GM19238 (cell line): ENCODE measurements around the gene LRRC74A.
A peak's percentile ranks its signal among the peaks of the same experiment; 100 is the strongest.

Experiments used
- DNase-seq: peaks from one replicate; pipeline ENCODE4 v3.0.0; 2011; ENCODE audit warnings: low spot score; ENCODE audit not compliant: insufficient read length

LRRC74A gene

DNA sequence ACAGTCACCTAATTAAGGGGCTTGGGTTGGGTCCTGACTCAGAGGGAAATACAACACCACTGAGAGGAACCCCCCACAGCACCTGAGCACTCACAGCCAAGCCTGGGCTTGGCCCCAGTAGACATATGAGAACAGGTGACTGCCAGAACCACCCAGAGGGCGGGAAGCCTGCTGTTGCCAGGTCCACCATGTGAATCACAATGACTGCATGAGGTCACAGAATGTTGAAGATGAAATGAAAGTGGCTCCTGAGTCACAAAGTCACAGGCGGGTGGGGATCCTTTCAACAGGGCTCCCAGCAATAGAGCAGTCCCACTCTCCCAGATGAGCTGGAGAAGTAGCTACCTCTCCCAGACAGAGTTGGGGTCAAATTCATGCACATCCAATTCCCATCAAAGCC, at the start of gene LRRC74A:
Gene LRRC74A, plus strand, starts transcription at position 287 of the 400 bp plus-strand sequence. CDS start 290 bp downstream, outside the sequence.
- DNase-seq = no peak

DNA sequence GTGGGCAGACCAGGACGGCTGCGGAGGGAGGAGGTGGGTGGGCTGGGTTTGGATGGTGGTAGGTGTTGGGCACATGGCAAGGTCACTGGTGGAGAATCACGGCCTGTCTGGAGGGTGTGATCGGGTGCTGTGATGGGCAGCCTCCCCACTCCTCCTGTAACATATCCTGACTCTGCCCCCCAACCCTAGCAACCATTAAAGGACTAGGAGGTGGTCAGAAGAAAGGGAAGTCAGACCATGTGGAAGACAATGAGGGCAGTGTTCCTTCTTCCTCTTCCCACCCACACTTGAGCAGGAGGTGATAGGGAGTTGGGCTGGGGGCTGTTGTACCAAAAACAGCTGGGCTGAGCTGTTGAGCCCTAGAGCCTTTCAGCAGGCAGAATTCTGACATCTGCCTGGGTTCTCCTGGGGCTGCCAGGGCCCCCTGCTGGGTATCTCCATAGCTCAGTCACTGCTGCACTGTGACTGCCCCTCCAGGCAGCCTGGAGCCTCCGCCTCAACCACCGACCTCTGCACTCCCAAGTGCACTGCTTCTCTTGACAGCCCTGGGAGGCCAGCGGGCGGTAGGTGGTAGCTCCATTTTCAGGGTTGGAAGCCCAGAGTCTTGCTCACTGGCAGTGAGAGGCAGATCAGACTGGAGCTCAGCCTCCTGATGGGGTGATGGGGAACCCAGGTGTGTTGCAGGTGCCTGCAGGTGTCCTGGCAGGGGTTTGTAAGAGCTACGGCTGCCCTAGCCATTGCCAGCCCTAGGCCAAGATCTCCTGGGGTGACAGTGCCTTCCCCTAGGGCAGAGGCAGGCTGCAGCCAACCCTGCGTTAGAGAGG, 49.6 kb upstream of the LRRC74A start:
- no peak for DNase-seq

DNA sequence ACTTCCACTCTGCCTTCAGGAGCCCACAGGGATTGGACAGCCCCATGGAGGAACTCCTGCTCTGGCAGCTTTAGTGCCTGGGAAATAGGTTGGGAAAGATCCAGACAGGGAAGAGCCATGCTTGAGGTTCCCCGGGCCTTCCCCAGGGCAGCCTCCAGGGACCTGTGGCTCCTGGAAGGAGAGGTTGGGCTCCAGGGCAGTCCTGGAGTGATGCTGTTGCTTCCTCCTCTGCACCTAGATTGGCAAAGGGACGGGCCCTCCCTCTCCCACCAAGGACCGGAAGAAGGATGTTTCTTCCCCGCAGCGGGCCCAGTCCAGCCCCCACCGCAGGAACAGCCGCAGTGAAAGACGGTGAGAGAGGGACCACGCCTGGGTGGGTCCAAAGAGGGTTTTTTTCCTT, 48.5 kb upstream of the LRRC74A start:
- DNase-seq = no peak

DNA sequence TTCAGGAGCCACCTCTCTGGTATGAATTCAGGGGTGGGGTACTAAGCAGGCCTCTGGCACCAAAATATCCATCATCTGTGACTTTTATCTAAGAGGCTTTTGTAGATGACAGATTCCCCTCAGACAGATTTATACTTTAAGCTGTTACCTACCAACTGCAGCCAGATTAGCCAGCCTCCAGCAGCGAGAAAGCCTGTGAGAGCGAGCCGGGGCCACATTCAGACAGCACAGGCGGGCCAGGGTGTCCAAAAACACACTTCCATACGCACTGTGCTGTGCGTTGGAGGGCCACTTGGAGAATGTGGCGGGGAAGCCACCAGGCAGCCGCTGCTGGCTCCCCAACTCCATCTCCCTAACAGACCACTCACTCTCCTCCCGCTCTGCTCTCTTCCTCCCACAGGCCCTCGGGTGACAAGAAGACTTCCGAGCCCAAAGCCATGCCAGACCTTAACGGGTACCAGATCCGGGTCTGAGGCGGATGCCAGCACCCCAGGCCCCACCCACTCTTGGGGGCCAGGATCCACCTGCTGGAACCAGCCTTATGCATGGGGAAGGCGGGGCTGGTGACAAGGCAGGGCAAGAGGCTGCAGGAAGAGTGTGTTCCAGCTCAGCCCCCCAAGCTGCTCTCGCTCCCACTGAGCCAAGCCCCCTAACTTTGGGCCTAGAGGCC, 47.5 kb upstream of the LRRC74A start:
- DNase-seq = no peak

DNA sequence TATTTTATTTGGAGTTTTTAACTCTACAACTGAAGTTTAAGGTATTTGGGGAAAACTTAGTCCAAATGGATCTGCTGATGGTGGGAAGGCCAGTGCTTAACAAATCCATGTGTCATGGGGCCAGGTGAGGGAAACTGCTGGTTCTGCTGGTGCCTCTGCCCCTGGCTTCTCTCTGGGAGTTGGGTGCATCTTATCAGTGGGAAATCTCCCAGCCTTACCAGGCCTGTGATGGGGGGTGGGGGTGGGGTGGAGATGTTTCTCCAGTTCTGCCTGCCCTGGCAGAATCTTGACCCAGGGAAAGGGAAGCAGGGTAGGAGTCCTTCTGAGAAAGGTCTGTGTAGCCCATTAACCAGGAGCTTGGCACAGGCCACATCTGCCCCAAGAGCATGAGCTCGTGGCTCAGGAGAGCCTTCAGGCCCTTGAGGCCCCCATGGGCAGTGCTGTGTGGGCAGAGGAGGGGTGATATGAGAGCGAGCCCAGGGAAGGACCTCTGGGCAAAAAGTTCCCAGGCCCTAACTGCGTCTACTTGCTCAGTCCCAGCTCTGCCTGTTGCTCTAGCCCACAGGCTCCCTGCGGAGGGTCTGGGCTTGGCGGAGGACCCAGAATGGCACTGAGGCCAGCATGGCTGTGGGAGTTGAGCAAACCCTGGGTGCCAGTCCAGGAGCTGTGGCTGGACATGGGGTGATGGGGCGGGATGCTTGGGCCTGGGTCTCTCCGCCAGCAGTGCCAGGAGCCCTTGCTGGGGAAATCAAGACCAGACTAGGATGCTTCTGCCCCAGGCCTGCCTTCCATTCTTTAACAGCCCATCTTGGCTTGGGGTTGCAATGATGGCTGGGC, 46.8 kb upstream of the LRRC74A start:
- no peak for DNase-seq

DNA sequence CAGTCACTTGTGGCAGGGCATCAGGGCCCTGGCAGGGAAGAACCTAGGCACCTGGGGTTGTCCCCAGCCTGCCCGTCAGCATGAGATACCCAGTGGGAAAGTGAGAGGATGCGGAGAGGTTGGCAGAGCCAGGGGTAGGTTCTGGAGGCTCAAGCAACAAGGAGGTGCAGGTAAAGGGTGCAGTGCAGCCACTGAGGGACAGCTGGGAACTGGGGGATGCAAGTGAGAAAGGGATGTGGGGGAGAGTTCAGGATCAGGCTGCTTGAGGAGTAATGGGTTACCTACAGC, 46.2 kb upstream of the LRRC74A start:
- no peak for DNase-seq

DNA sequence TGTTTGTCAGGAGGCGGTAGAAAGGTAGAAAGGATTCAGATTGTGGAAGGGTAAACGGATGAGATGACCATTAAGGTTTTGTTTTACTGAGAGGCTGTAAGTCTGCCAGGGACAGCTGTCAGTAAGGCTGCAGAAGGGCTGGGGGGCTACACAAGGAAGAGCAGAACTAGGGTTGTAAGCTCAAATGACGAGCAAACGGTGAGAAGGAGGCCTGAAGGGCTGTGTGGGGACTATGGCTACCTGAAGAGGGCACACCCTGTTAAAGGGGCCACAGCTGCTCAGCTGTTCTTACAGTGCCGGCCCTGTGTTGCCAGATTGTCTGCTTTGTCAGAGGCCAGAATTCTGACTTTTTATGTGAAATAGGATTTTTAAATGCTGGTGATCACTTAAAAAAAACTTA, 45.8 kb upstream of the LRRC74A start:
- no peak for DNase-seq

DNA sequence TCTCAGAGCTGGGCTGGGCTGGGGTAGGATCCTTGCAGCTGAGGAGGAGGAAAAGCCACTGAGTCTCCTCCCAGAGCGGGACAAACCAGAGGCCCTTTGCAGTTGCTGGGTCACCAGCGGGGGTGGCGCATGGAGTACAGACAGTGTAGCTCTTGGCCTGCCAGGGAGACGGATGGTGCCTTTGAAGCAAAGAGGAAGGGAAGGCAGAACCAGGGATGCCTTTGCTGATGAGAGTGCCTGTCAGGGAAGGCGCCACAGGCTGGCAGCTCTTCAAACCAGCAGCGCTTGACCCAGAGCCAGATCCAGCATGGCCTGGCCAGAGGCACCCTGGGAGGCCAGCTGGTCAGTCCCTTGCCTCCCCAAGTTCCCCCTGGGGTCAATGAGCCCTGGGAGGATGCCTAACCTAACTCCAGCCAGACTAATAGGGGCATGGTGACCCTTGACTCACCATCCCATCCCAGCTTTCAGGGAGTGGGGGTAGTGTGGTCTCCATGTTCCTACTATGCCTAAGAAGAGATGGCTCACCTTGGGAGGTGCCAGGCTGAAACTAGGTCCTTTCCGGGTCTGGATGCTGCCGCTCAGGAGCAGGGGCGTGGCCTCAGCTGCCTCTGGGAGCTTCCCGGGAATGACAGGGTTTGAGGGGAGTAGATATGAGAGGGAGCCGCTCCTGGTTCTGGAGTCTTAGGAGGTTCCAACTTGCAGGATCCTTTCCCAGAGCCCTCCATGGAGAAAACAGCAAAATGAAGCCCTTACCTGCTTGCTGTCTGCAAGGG, 45.1 kb upstream of the LRRC74A start:
- DNase-seq = no peak

DNA sequence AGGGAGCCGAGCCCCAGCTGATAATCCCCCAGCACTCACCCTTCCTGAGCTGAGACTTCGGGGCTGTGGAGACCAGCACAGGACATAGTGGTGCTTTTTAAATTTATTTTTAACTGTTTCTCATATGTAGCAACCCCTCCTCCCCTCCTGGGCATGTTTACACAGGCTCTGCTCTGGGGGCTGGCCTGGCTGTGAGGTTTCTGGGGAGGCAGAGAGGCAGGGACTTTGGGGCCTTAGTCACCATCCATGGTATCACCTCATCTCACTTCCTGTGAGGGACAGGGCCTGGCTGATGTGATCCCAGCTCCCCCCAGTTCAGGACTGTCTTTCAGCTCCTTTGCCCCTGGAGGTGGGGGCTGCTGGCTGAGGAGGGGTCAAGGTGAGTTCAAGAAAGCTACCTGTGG, 44.6 kb upstream of the LRRC74A start:
- no peak for DNase-seq

DNA sequence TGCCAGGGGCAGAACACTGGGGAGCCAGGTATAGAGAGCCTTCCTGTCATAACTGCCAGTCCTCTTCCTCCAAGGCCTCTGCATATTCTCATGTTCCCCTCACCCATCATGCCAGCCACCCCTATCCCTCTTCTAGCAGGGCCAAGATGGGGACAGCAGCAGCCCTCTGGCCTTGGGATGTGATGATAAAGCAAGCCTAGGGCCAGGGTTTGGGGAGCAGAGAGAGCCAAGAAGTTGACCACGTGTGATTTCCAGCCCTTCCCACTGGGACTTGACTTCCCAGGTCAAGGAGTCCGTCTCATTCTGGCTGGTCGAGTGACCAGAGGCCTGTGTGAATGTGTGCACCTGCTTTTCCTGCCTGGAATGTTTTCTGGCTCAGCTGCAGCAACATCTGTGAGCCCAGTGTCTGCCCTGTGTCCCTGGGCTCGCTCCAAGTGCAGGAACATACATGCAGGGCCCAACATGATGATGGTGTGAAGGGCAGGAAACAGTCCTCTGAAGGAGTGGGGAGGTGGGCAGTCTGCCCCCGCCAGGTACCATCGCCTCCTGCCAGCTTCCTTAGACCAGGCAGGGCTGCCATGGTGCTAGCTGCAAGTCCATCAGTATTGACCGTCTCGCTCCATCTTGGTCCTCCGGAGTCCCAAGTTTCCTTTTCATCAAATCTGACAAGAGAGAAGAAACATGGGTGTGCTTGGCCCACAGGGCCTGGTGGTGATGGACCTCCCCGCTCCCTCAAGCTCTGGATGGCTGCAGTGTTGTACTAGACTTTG, 43.9 kb upstream of the LRRC74A start:
- DNase-seq = no peak

DNA sequence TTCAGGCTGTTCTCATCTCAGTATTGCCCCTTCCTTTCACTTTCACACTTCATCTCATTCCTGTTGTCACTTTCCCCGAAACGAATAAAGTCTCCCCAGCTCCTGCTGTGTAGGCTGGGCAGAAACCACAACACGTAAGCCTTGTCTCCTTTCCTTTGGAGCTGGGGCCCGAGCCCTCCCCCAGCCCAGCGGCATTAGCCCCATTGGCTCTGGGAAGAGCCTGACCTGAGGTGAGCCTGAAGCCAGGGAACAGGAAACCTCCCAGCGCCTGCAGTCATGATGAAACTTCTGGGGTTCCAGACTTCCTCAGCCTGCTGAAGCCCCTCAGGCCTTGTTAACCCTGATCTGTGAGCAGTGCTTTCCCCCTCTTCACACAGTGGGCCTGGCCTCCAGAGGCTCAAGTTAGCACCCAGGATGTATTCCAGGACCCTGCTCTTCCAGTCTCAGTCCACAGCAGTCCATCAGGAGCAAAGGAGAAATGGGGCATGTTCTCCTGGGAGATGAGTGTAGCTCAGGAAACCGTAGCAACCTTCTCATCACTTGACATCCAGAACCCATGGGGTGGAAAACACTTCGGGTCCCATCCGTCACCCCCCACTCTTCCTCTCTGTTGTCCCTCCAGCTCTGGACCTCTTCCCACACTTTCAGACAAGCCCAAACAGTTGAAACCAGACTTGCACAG, 43.2 kb upstream of the LRRC74A start:
- no peak for DNase-seq

DNA sequence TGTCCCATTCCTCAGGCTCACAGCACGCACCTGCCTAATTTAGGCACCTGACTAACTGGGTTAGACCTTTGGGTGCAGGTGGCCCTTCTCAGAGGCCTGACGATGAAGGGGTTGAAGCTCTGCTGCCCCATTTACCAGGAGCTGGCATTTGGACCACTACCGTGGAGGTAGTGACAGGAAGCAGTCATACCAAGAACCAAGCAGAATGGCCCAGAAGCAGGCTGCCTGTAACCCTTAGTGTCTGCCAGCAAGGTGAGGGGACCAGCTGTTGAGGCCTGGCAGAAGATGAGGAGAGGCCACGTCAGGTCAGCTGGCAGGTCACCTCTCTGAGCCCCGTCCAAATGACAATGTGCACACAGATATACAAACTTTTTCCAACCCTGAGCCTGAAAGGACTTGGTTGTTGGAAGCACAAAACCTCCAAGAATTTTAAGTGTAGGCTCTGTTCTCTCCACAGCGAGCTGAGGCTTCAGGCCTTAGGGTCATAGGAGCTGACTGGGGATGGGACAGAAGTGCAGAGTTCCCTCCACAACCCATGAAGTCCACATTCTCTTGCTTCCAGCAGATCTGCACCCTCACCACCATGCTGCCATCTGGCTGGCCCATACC, 41.8 kb upstream of the LRRC74A start:
- DNase-seq = no peak

DNA sequence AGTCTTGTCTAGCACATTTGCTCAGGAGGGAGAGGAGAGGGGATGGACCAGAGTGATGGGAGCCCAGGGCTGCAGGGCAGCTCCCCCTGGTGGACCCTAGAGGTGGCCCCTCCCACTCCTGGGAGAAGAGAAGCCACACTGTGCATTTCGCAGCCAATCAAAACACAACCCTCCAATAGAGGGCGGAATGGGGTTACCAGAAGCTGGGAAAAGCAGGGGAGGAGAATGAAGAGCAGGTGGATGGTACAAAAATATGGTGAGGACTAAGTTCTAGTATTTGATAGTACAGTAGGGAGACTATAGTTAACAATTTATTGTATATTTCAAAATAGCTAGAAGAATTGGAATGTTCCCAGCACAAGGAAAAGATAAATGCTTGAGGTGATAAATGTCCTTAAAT, 41.3 kb upstream of the LRRC74A start:
- peak; percentile 78 for DNase-seq

DNA sequence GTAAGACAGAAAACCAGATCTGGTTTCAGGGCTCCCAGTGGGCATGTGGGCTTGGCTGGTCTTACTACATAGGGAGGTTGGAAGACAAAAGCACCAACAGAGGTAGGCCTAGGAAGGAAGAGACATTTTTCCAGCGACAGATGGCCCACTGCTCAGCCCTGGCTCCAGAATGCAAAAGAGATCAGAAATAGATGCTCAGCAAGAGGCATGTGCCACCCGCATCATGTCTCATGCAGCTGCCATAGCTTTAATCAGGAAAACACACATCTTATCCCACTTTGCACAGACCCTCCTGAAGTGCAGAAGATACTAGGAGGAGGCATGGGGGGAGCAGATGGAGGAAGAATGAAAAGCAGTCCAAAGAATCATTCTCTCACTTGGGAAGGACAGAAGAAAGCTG, 39.6 kb upstream of the LRRC74A start:
- no peak for DNase-seq

DNA sequence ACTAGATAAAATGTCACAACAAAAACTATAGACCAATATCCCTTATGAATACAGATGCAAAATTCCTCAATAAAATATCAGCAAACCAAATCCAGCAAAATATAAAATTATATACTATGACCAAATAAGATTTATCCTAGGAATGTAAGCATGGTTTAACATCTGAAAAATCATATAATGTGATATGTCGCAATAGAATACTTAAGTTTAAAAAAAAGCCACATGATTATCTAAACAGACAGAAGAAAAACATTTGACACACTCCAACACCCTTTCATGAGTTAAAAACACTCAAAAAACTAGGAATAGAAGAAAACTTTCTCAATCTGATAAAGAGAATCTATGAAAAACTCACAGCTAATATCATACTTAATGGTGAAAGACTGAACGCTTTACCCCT, 33.8 kb upstream of the LRRC74A start:
- DNase-seq = no peak

DNA sequence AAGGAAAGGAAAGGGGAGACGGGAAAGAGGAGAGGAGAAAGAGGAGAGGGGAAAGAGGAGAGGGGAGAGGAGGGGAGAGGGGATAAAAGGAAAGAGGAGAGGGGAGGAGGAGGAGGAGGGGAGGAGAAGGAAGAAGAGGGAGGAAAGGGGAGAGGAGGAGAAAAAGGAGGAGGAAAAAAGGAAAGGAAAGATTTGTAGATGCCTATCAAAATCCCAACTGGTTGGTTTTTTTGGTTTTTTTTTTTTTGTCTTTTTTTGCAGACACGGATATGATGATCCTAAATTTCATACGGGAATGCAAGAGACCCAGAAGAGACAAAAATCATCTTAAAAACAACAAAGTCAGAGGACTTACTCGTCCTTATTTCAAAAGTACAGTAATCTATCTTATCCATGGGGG, 32.9 kb upstream of the LRRC74A start:
- no peak for DNase-seq

DNA sequence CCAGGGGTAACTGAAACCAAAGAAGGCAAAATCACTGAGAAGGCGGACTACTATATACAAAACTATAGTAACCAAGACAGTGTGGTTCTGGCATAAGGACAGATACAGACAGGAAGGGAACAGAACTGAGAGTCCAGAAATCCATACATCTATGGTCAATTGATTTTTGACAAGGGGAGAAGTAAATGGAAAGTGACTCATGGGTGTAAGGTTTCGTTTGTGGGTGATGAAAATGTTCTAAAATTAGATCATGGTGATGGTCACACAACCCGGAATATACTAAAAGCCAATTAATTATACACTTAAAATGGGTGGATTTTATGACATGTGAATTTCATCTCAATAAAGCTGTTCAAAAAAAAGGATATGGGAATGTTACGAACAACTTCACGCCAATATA, 32.3 kb upstream of the LRRC74A start:
- DNase-seq = no peak

DNA sequence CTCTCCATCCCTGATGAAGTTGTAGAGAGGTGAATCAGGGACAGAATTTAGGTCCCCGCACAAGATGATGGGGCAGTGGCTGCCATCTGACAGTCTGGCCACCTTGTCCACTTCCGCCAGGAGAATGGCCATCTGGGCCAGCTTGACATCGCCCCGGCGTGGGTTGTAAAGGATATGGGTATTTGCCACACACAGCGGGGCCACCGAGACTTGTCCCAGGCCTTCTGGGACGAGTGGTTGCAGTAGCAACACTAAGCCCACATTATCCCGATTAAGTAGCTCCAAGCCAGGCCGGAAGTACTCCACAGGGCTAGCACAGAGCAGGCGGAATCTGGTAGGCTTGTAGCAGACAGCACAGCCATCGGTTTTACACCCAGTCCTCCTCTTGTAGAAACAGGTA, 19.8 kb upstream of the LRRC74A start:
- DNase-seq = no peak

DNA sequence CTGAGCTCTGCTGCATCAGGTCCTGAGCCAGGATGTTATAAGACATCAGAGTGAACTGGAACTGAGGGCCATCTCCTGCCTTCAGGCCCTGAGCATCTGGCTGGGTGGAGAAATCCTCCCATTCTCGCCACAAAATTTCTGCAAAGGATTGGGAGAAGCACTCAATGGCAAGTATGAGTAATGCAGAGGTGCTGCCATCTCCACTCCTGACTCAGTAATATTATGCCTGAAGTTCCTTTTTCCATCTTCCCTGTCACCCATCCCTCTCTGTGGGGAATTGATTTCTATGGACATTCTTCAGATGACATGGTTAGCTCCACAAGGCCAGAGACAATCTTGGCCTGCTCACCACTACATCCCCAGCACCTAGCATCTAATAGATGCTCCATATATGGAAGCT, 18.2 kb upstream of the LRRC74A start:
- no peak for DNase-seq

DNA sequence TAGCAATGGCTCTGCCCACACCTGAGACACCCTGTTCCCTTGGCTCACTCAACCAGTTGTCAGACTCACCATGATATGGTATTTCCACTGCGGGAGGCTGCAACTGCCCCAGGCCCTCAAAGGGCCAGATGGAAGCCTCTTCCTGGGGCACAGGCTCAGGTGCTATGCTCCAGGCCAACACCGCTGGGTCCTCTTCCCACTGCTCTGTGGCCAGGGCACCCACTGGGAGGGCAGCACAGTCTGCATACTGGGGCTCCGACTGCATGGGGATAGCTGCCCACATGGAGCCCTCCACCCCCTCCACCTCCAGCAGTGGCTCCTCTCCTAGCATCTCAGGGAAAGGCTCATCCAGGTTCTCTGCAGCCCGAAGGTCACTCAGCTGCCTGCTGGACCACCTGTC, 17.2 kb upstream of the LRRC74A start:
- no peak for DNase-seq
